ENCODE results near the gene ATP1A4. TPM values are rescaled to one million over a fixed set of nuclear protein-coding genes. Genes with fewer than 3 reads are reported as not detected.

ATP1A4 gene
- total and polyA plus RNA-seq, 2 of the 8 experiments (the other 6 are each of a cell fraction or from before 2014, with no cell fraction given) = 0.48 to 0.61 TPM

DNA sequence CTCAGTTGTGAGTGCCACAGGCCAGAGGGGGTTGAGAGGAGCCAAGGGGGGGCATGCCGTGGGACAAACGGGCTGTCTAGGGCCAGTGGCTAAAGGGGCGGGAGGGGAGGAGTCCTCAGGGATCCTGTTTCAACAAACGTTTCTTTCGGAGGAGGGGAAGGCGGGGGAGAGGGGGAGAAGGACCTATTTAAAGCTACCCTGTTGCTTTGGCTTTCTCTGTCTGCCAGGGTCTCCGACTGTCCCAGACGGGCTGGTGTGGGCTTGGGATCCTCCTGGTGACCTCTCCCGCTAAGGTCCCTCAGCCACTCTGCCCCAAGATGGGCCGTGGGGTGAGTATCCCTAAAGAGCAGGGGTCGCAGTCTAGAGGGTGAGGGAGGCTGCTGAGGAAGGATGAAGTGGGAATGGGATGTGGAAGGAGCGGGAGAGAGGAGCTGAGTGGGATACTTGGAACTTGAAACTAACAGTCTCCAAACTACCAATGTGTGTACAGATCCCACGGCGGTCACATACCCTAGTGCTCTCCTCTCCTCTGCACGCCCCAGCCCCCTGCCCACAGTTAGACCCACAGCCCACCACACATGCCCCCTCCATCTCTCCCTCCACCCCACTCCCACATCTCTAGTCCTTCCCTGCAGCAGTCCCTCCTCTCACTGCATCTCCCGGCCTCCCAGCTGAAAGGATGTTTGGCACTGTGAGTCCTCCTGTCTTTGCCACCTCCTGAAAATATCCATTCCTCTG lies 35.7 kb upstream of the ATP1A4 start, which contains the start of gene ATP1A2 (continued):
- no peak for TF ChIP-seq SIN3A (conservative IDR thresholded peaks at IDR 0.05 in 1 of 2, IDR thresholded peaks at IDR 0.05 in 1 of 2; ENCODE audit: low read depth in 1 of 2, low read length in 2 of 2)
- peak; percentile 72 for TF ChIP-seq ASH2L (IDR thresholded peaks at IDR 0.05; ENCODE audit: low read length)
- TF ChIP-seq RAD21 (IDR thresholded peaks at IDR 0.05 in 1 of 2, conservative IDR thresholded peaks at IDR 0.05 in 1 of 2; ENCODE audit: low read depth in 2 of 2, low read length in 2 of 2) = no peak
- TF ChIP-seq ATF2 (IDR thresholded peaks at IDR 0.05; ENCODE audit: low read length) = no peak
- no peak for TF ChIP-seq CTBP2 (IDR thresholded peaks at IDR 0.05; ENCODE audit: borderline replicate concordance, insufficient read depth, insufficient read length, low read length)
- TF ChIP-seq BCL11A (IDR thresholded peaks at IDR 0.05; ENCODE audit: low read depth in 2 of 2, low read length in 2 of 2) = no peak
- no peak for TF ChIP-seq EP300 (IDR thresholded peaks at IDR 0.05; ENCODE audit: borderline replicate concordance in 1 of 2, low read depth in 2 of 2, low read length in 2 of 2)
- no peak for TF ChIP-seq TAF7 (optimal IDR thresholded peaks at IDR 0.05; ENCODE audit: borderline replicate concordance, low read depth, low read length)
- TF ChIP-seq BRCA1 (IDR thresholded peaks at IDR 0.05; ENCODE audit: low read depth, low read length) = no peak
- no peak for TF ChIP-seq RFX5 (IDR thresholded peaks at IDR 0.05; ENCODE audit: borderline replicate concordance, low read depth, low read length)
- 0 out of 2 replicates have a peak, but pooled peaks have one; percentile 7 for TF ChIP-seq MAX (IDR thresholded peaks at IDR 0.05)
- TF ChIP-seq BACH1 (IDR thresholded peaks at IDR 0.05; ENCODE audit: low read length) = no peak
- no peak for TF ChIP-seq USF2 (IDR thresholded peaks at IDR 0.05; ENCODE audit: low read length)
- no peak for TF ChIP-seq NRF1 (IDR thresholded peaks at IDR 0.05; ENCODE audit: low read depth, low read length)
- no peak for TF ChIP-seq SRF (IDR thresholded peaks at IDR 0.05; ENCODE audit: low read depth, low read length)
- no peak for TF ChIP-seq RNF2 (IDR thresholded peaks at IDR 0.05; ENCODE audit: borderline replicate concordance, low read depth, low read length, missing control alignments, poor library complexity, severe bottlenecking)
